Activated T-helper 17 cell treated with anti-CD3 and anti-CD28 coated beads, Interleukin-2, amount 50 U/mL, for 72 hours (primary cell): Measurements from ENCODE around the gene KRTAP10-1. TPM values are rescaled to one million over a fixed set of nuclear protein-coding genes. Genes with fewer than 3 reads are reported as not detected.

ENCODE experiments used
- ATAC-seq: fragments of 150-1000 bp; cut with Tn5 transposase; replicated peaks from 2 replicates; pipeline ENCODE4 v1.10.0; 2021; ENCODE audit warnings: mild to moderate bottlenecking, moderate library complexity
- H3K27ac Mint-ChIP-seq: one replicate; pipeline ENCODE4 v1.8.0; 2022; ENCODE audit warnings: mixed read lengths
- H3K27me3 Mint-ChIP-seq: one replicate; pipeline ENCODE4 v1.8.0; 2022; ENCODE audit warnings: mixed read lengths
- H3K36me3 Mint-ChIP-seq: one replicate; pipeline ENCODE4 v1.8.0; 2022; ENCODE audit warnings: low read depth, mild to moderate bottlenecking, mixed read lengths
- H3K4me1 Mint-ChIP-seq: one replicate; pipeline ENCODE4 v1.8.0; 2022; ENCODE audit warnings: mixed read lengths
- H3K4me3 Mint-ChIP-seq: one replicate; pipeline ENCODE4 v1.8.0; 2022; ENCODE audit warnings: mild to moderate bottlenecking, mixed read lengths
- H3K9me3 Mint-ChIP-seq: one replicate; pipeline ENCODE4 v1.8.0; 2022; ENCODE audit warnings: mixed read lengths
- total RNA-seq, 2 donors: library from RNA; stranded (reverse); gene quantifications; one replicate each; pipeline ENCODE4 v1.2.3, GENCODE V29; 2022

Gene KRTAP10-1
- total RNA-seq, 2 donors from 2014 or later: not detected

GRCh38 chr21:44521928-44522752, 17.9 kb downstream of the KRTAP10-1 start:
- Mint-ChIP-seq H3K36me3 (no peaks in the 10 kb centered on the region), H3K27me3 (no peaks in the 10 kb centered on the region), H3K4me3 (no peak overlapping the region)

GRCh38 chr21:44521301-44521927, 18.6 kb downstream of the KRTAP10-1 start:
- ATAC-seq: no peak
- no peaks in the 10 kb centered on the region for H3K36me3 Mint-ChIP-seq
- peaks cover 4% of the 10 kb centered on the region for H3K9me3 Mint-ChIP-seq
- no peaks in the 10 kb centered on the region for H3K4me1 Mint-ChIP-seq
- no peaks in the 10 kb centered on the region for H3K27me3 Mint-ChIP-seq
- no peak overlapping the region for H3K4me3 Mint-ChIP-seq
- no peak overlapping the region for H3K27ac Mint-ChIP-seq

More at GRCh38 chr21:44521928-44522752, 17.9 kb downstream of the KRTAP10-1 start:
- H3K27ac Mint-ChIP-seq: no peak overlapping the region
- H3K4me1 Mint-ChIP-seq: no peaks in the 10 kb centered on the region
- ATAC-seq: no peak
- peaks cover 4% of the 10 kb centered on the region for H3K9me3 Mint-ChIP-seq

- H3K9me3 Mint-ChIP-seq: peaks cover 4% of the 10 kb centered on the region
- no peak for ATAC-seq
- no peak overlapping the region for H3K27ac Mint-ChIP-seq
- no peaks in the 10 kb centered on the region for H3K36me3 Mint-ChIP-seq
- no peaks in the 10 kb centered on the region for H3K27me3 Mint-ChIP-seq
- H3K4me1 Mint-ChIP-seq: no peaks in the 10 kb centered on the region
- H3K4me3 Mint-ChIP-seq: no peak overlapping the region
Observed at GRCh38 chr21:44520326-44521300, 19.4 kb downstream of the KRTAP10-1 start.

GRCh38 chr21:44519346-44520325, 20.4 kb downstream of the KRTAP10-1 start:
- ATAC-seq: no peak
- H3K36me3 Mint-ChIP-seq: no peaks in the 10 kb centered on the region
- H3K27ac Mint-ChIP-seq: no peak overlapping the region

GRCh38 chr21:44518686-44519085, 21.3 kb downstream of the KRTAP10-1 start:
- no peak overlapping the region for H3K27ac Mint-ChIP-seq
- no peaks in the 10 kb centered on the region for H3K4me1 Mint-ChIP-seq
- H3K9me3 Mint-ChIP-seq: peaks cover 4% of the 10 kb centered on the region
- H3K36me3 Mint-ChIP-seq: no peaks in the 10 kb centered on the region
- ATAC-seq: no peak
- no peak overlapping the region for H3K4me3 Mint-ChIP-seq
- no peaks in the 10 kb centered on the region for H3K27me3 Mint-ChIP-seq

More at GRCh38 chr21:44519346-44520325, 20.4 kb downstream of the KRTAP10-1 start:
- H3K4me1 Mint-ChIP-seq: no peaks in the 10 kb centered on the region
- no peaks in the 10 kb centered on the region for H3K27me3 Mint-ChIP-seq
- no peak overlapping the region for H3K4me3 Mint-ChIP-seq
- peaks cover 4% of the 10 kb centered on the region for H3K9me3 Mint-ChIP-seq

- no peaks in the 10 kb centered on the region for H3K36me3 Mint-ChIP-seq
- H3K9me3 Mint-ChIP-seq: peaks cover 4% of the 10 kb centered on the region
- H3K27ac Mint-ChIP-seq: peak overlapping the region; percentile 64
- no peaks in the 10 kb centered on the region for H3K4me1 Mint-ChIP-seq
- H3K27me3 Mint-ChIP-seq: no peaks in the 10 kb centered on the region
- ATAC-seq: peak; percentile 90
- H3K4me3 Mint-ChIP-seq: peak overlapping the region; percentile 50
Observed at GRCh38 chr21:44517175-44517899, 22.7 kb downstream of the KRTAP10-1 start.

- no peaks in the 10 kb centered on the region for H3K27me3 Mint-ChIP-seq
- no peaks in the 10 kb centered on the region for H3K4me1 Mint-ChIP-seq
- H3K4me3 Mint-ChIP-seq: peak overlapping the region; percentile 50
- no peak for ATAC-seq
- H3K36me3 Mint-ChIP-seq: no peaks in the 10 kb centered on the region
- H3K9me3 Mint-ChIP-seq: peaks cover 4% of the 10 kb centered on the region
- peak overlapping the region; percentile 64 for H3K27ac Mint-ChIP-seq
Observed at GRCh38 chr21:44516828-44517174, 23.2 kb downstream of the KRTAP10-1 start.

- no peak overlapping the region for H3K4me3 Mint-ChIP-seq
- H3K36me3 Mint-ChIP-seq: no peaks in the 10 kb centered on the region
- no peak overlapping the region for H3K27ac Mint-ChIP-seq
- H3K9me3 Mint-ChIP-seq: peaks cover 4% of the 10 kb centered on the region
- no peaks in the 10 kb centered on the region for H3K27me3 Mint-ChIP-seq
- ATAC-seq: no peak
- H3K4me1 Mint-ChIP-seq: no peaks in the 10 kb centered on the region
Observed at GRCh38 chr21:44516342-44516741, 23.7 kb downstream of the KRTAP10-1 start.

GRCh38 chr21:44515359-44516165, 24.4 kb downstream of the KRTAP10-1 start:
- H3K4me3 Mint-ChIP-seq: no peak overlapping the region
- H3K36me3 Mint-ChIP-seq: no peaks in the 10 kb centered on the region
- no peaks in the 10 kb centered on the region for H3K4me1 Mint-ChIP-seq
- no peak overlapping the region for H3K27ac Mint-ChIP-seq
- no peaks in the 10 kb centered on the region for H3K27me3 Mint-ChIP-seq
- H3K9me3 Mint-ChIP-seq: peaks cover 4% of the 10 kb centered on the region
- no peak for ATAC-seq

GRCh38 chr21:44514746-44515358, 25.1 kb downstream of the KRTAP10-1 start:
- Mint-ChIP-seq H3K4me1 (no peaks in the 10 kb centered on the region), H3K36me3 (no peaks in the 10 kb centered on the region), H3K4me3 (no peak overlapping the region), H3K27me3 (no peaks in the 10 kb centered on the region), H3K9me3 (peaks cover 4% of the 10 kb centered on the region), H3K27ac (no peak overlapping the region)
- no peak for ATAC-seq

- no peak overlapping the region for H3K4me3 Mint-ChIP-seq
- no peaks in the 10 kb centered on the region for H3K36me3 Mint-ChIP-seq
- peaks cover 4% of the 10 kb centered on the region for H3K9me3 Mint-ChIP-seq
- H3K27ac Mint-ChIP-seq: no peak overlapping the region
- no peak for ATAC-seq
- peaks cover 3% of the 10 kb centered on the region for H3K27me3 Mint-ChIP-seq
- no peaks in the 10 kb centered on the region for H3K4me1 Mint-ChIP-seq
Observed at GRCh38 chr21:44514218-44514520, 25.8 kb downstream of the KRTAP10-1 start.
